ENCODE data around the gene SGK2.

The SGK2 gene

GRCh38 chr20:43590392-43591303 lies 31.8 kb downstream of the SGK2 start, which contains the start of gene IFT52:
Gene IFT52, plus strand, starts transcription at chr20:43590937. Its CDS starts 3,762 bp downstream, at chr20:43594699.
- TF ChIP-seq REST (IDR thresholded peaks at IDR 0.05; ENCODE audit: insufficient read depth in 1 of 2, low read depth in 2 of 2, low read length in 2 of 2), result no peak
- TF ChIP-seq FOXP2 (optimal IDR thresholded peaks at IDR 0.05; ENCODE audit: borderline replicate concordance, extremely low read depth, extremely low read length, insufficient read depth), result peak; percentile 52
- TF ChIP-seq TAF1 (IDR thresholded peaks at IDR 0.05; ENCODE audit: borderline replicate concordance, insufficient read depth, low read length), result no peak; the same call in 1 of the 2 replicates
- peak; percentile 51; the same call in 1 of the 2 replicates for TF ChIP-seq POLR2AphosphoS5 (IDR thresholded peaks at IDR 0.05; ENCODE audit: low read depth, low read length)
- peak; percentile 10; the same call in 1 of the 2 replicates for TF ChIP-seq SIN3A (IDR thresholded peaks at IDR 0.05; ENCODE audit: borderline replicate concordance, insufficient read depth, low read length)

GRCh38 chr20:43603124-43603523 lies 44.3 kb downstream of the SGK2 start:
- no peak for TF ChIP-seq POLR2AphosphoS5 (IDR thresholded peaks at IDR 0.05; ENCODE audit: low read depth, low read length)
- no peak for TF ChIP-seq REST (IDR thresholded peaks at IDR 0.05; ENCODE audit: insufficient read depth in 1 of 2, low read depth in 2 of 2, low read length in 2 of 2)
- no peak for TF ChIP-seq TAF1 (IDR thresholded peaks at IDR 0.05; ENCODE audit: borderline replicate concordance, insufficient read depth, low read length)
- TF ChIP-seq FOXP2 (optimal IDR thresholded peaks at IDR 0.05; ENCODE audit: borderline replicate concordance, extremely low read depth, extremely low read length, insufficient read depth), result no peak
- no peak for TF ChIP-seq SIN3A (IDR thresholded peaks at IDR 0.05; ENCODE audit: borderline replicate concordance, insufficient read depth, low read length)

- TF ChIP-seq POLR2AphosphoS5 (IDR thresholded peaks at IDR 0.05; ENCODE audit: low read depth, low read length) (no peak), FOXP2 (optimal IDR thresholded peaks at IDR 0.05; ENCODE audit: borderline replicate concordance, extremely low read depth, extremely low read length, insufficient read depth) (no peak), SIN3A (IDR thresholded peaks at IDR 0.05; ENCODE audit: borderline replicate concordance, insufficient read depth, low read length) (no peak), REST (IDR thresholded peaks at IDR 0.05; ENCODE audit: insufficient read depth in 1 of 2, low read depth in 2 of 2, low read length in 2 of 2) (no peak), TAF1 (IDR thresholded peaks at IDR 0.05; ENCODE audit: borderline replicate concordance, insufficient read depth, low read length) (no peak)
Observed at GRCh38 chr20:43605715-43606114, 46.9 kb downstream of the SGK2 start.

- no peak for TF ChIP-seq FOXP2 (optimal IDR thresholded peaks at IDR 0.05; ENCODE audit: borderline replicate concordance, extremely low read depth, extremely low read length, insufficient read depth)
- TF ChIP-seq POLR2AphosphoS5 (IDR thresholded peaks at IDR 0.05; ENCODE audit: low read depth, low read length), result no peak
- TF ChIP-seq TAF1 (IDR thresholded peaks at IDR 0.05; ENCODE audit: borderline replicate concordance, insufficient read depth, low read length), result no peak
- no peak for TF ChIP-seq REST (IDR thresholded peaks at IDR 0.05; ENCODE audit: insufficient read depth in 1 of 2, low read depth in 2 of 2, low read length in 2 of 2)
- no peak for TF ChIP-seq SIN3A (IDR thresholded peaks at IDR 0.05; ENCODE audit: borderline replicate concordance, insufficient read depth, low read length)
Observed at GRCh38 chr20:43631598-43631997, 72.8 kb downstream of the SGK2 start.
